Activated CD4-positive, alpha-beta T cell treated with anti-CD3 and anti-CD28 coated beads for 1 hour (primary cell): ENCODE results near the gene TPM2.
A peak's percentile ranks its signal among the peaks of the same experiment; 100 is the strongest.
"Not testable (repeated sequence)": the region's sequence is repeated elsewhere in the genome, so short reads cannot be mapped to it uniquely, and the experiment has no call there.

ENCODE experiments used
- DNase-seq: peaks from one replicate; pipeline ENCODE4 v3.0.0-alpha.2; 2020

TPM2 gene

GRCh38 chr9:35650341-35651158 is 39.2 kb downstream of the TPM2 start, which contains the start of gene SIT1:
Gene SIT1 (minus strand): TSS chr9:35650931. CDS start chr9:35650853, 78 bp downstream.
- no peak for DNase-seq

DNA sequence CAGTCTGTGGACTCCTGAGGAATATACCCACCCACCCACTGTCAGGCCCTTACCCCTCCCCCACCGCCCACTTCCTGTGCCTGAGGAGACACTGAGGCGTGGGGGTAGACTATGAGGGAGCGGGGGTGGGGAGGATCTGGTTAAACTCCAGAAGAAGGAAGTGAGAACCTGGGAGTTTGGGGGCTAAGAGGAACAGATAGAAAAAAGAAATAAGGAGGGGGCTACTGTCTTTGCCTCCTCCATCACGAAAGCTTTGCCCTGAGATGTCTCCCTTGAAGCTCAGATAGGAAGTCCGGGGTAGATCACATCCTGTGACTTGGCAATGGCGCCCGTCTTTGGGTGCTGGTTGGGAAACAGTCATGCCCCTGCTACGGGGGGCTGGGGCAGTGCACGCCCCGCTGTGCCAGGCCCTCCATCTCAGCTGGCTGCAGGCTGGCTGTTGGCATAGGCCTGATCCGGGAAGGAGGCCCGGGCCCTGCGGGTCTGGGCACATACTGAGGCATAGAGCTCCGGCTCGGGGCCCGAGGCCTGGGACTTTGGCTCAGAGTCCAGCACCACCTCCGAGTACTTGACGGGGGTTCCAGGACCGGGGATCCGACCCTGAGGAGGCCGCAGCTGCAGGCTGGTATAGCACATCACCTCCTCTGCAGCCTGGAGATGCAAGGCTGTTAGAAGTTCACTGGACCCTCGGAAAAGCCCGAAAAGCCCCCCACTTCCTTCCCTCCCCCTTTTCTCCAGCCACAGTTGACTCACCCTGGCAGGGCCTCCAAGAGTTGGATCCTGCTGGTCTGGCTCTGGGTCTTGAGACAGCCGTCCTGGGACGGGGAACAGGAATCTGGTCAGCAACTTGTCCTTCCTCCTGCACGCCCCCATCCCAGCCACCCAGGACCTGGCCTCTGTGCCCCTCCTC is 40.0 kb downstream of the TPM2 start:
- DNase-seq, result no peak

DNA sequence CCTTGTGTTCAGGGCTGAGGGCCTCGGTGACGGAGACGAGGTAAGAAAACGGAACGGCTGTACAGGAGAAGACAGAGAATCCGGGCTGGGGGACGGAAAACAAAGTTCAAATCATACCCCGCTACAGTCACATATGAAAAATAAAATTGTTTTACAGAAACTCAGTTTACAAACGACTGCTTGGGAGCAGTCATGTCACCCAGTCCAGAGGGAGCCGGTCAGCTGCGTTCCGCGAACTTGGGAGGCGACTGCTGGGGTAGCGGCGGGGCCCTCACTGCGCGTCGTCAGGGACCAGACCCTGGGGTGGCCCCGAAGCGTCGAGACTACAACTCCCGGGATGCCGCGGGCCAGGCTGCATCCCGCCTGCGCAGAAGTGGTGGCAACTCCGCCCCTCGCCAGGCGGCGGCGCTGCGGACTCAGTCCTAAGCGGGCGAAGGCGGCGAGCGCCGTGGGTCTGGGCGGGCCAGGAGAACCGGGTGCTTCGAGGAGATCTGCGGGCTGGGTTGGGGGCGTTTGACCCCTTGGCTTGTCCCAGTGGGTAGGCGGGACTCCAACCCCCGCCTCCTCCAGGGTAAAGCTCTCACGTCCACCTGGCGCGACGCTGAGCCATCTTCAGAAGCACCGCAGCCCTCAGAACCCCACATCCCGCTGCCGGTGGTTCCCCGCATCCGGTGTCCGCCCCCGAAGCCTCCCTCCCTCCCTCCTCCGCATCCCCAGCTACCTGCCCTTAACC is 43.0 kb downstream of the TPM2 start:
- peak; percentile 84 for DNase-seq

DNA sequence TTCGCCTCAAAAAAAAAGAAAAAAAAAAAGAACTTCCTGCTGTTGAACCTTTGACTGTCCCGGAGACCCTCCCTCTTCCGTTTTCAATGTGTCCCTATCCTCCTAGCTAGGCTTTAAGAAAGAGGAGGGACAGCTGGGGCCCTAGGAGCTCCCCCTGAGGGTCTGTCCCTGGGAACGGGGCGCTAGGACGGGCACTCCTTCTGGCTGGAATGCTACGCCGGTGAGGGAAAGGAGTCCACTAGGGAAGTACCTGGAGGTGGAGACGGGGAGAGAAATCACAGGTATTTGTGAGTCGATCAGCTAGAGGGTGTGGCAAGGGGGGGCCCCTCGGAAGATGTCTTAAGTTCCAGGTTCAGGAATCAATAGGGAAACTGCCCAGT is 43.6 kb downstream of the TPM2 start:
- DNase-seq, result no peak

DNA sequence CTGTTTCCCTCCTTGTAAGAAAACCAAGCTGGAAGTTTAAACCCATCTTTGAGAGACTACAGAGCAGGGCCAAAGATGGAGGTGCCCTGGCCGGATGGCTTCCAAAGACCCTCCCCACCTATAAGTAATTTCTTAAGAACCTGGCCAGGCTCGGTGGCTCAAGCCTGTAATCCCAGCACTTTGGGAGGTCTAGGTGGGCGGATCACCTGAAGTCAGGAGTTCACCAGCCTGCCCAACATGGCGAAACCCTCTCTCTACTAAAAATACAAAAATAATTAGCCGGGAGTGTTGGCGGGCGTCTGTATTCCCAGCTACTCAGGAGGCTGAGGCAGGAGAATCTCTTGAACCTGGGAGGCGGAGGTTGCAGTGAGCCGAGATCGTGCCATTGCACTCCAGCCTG is 44.0 kb downstream of the TPM2 start:
- not testable (repeated sequence) for DNase-seq

DNA sequence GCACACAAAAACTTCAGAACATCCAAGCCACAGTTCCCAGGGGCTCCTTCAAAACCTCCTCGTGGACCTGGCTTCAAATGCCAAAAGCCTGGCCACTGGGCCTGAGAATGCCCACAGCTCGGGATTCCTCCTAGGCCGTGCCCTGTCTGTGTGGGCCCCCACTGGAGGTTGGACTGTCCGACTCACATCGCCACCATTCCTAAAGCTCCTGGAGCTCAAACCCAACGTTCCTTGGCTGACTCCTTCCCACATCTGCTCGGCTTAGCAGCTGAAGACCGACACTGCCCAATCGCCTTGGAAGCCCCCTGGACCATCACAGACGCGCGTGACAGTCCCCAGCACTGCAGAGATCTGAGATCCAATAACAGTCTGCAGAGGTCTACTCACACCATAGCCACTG is 46.7 kb downstream of the TPM2 start:
- no peak for DNase-seq

DNA sequence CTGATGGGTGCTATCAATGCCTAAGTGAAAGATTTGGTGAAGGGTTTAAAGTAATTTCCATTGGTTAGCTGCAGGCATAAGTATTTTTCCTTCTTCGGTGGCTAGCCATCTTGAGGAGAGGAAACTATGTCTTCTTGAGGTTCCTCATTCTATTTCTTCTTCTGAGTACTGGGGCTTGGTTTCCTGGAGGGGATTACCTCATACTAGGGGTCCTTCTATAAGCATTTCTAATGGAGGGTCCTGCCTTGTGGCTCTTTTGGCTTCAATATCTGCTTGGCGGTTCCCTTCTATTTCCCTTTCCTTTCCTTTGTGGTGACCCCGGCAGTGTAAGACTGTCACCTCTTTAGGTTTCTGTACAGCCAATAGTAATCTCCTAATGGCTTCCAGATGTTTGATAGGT is 48.2 kb downstream of the TPM2 start:
- not testable (repeated sequence) for DNase-seq

- not testable (repeated sequence) for DNase-seq
These were observed 49.3 kb downstream of the TPM2 start for GRCh38 chr9:35640431-35640830.

- no peak for DNase-seq
These were observed 50.1 kb downstream of the TPM2 start for GRCh38 chr9:35639631-35640030.

DNA sequence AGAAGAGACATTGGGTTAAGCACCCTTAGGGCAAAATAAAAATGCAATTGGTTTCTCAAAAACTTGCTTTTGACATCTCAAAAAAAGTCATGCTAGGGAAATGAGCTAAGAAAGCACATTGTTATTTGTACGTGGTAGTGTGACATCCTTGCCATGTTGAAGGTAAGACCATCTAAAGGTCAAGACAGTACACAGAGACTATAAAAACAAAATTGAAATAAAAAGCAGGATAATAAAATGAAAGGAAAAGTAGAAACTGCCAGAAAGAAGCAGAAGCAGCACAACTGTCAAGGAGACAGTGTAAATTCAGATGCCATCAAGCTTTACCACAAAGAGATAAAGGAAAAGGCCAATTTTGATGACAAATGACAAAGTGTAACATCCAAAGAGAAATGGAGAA is 50.5 kb downstream of the TPM2 start:
- not testable (repeated sequence) for DNase-seq

DNA sequence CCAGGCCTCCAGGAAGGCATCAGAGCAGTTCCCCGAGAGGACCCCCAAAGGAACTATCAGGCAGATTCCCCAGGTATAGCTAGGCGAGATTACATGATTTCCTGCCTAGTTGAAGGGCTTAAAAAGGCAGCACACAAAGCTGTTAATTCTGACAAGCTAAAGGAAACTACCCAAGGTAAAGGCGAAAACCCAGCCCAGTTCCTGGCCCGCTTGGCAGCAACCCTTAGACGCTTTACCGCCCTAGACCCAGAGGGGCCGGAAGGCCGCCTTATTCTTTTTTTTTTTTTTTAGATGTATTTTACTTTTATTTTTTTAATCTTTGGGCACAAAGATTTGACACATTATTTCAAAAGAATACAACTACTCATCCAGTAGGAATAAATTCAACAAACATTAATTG is 51.0 kb downstream of the TPM2 start:
- DNase-seq, result not testable (repeated sequence)

GRCh38 chr9:35637427-35637955 is 52.2 kb downstream of the TPM2 start:
- DNase-seq, result not testable (repeated sequence)

GRCh38 chr9:35636877-35637246 is 52.9 kb downstream of the TPM2 start:
- DNase-seq, result not testable (repeated sequence)

GRCh38 chr9:35636135-35636876 is 53.4 kb downstream of the TPM2 start:
- no peak for DNase-seq

DNA sequence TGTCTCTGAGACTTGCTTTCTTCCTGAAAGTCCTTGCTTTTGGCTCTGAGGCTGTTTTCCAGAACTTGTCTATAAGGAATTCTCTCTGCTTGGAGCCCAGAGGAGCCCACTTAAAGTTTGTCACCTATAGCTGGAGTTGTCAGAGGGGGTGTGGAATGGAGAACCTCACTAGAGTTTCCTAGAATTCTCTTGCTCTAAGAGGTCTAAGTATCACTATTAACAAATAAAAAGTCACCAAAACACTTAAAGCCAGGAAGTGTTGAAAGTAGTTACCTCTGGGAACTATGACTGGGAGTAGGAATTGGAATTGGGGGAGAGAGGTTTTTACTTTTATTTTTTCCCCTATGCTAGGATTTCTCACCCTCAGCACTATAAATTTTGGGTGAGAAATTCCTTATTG is 54.0 kb downstream of the TPM2 start:
- DNase-seq, result no peak
